HG02763 (cell line): Measurements from ENCODE around the gene ATP2C2.

ENCODE experiments used
- ATAC-seq: cut with Tn5 transposase; IDR thresholded peaks from one replicate; pipeline ENCODE4 v1.9.1; 2021; ENCODE audit warnings: mild to moderate bottlenecking, moderate library complexity; ENCODE audit not compliant: unreplicated experiment

ATP2C2 gene

DNA sequence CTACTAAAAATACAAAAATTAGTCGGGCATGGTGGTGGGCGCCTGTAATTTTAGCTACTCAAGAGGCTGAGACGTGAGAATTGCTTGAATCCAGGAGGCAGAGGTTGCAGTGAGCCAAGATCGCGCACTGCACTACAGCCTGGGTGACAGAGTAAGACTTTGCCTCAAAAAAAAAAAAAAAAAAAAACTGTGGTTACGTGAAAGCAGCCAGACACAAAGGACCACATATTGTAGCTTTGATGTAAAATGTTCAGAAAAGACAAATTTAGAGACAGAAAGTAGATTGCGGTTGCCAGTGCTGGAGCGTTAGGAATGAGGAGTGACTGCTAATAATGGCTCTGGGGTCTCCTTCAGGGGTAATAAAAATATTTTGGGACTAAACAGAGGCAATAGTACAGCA lies 140.2 kb downstream of the ATP2C2 start:
- no peak for ATAC-seq

DNA sequence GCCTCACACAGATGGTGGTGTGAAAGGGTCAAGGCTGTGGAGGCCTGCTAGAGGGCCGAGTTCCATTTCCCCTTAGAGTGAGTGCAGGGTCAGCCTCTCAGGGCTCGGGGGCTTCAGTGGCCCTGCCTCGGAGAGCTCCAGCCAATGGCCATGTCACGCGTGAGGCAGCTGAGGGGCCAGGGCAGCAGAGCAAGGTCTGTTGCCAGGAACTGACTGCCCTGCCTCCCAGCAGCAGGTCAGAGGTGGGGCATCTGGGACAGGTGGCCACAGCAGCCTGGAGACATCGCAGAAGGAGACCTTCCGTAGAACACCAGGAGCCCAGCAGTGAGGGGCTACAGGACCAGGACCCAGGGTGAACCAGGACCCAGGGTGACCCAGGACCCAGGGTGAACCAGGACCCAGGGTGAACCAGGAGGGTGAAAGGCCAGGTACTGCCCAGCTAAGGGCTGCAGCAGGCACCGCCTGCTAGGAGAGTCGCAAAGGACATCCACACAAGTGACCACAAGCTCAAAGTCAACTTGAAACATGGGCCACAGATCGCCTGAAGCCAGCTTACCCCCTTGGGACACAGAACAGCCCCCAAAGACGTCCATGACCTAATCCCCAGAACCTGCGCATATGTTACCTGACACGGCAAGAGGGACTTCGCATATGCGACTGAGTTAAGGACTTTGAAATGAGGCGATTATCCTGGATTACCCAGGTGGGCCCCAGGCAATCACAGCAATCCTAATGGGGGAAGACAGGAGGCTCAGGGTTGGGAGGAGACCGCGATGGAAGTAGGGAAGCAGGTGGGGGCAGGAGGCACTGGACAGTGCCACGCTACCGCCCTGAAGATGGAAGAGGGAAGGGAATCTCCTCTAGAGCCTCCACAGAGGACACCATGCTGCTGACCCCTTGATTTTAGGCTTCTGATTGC lies 141.0 kb downstream of the ATP2C2 start:
- ATAC-seq: no peak

DNA sequence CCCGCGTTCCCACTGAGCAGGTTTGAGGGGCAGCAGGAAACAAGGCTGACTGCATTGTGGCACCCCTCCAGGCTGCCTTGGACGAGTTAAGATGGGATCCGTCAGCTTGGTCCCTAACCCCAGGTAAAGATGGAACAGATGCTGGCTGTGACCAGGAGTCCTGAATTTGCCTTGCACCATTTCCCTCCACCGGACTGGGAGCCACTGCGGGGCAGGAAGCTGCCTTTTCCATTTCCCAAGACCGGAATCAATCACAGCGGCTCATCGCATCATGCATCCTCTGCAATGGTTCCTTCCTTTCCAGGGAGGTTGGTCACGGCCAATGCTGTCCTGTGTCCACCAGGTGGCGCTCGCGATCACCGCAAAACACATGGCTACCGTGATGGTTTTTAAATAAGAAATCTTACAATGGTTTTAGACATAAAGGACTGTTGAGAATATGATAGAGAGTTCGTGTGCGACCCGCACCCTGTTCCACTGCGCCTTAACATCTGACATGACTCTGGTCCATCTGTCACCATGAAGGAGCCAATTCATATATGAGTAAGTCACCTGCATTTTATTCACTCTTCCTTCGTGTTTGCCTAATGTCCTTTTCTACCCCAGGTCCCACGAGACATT lies 143.0 kb downstream of the ATP2C2 start:
- no peak for ATAC-seq

DNA sequence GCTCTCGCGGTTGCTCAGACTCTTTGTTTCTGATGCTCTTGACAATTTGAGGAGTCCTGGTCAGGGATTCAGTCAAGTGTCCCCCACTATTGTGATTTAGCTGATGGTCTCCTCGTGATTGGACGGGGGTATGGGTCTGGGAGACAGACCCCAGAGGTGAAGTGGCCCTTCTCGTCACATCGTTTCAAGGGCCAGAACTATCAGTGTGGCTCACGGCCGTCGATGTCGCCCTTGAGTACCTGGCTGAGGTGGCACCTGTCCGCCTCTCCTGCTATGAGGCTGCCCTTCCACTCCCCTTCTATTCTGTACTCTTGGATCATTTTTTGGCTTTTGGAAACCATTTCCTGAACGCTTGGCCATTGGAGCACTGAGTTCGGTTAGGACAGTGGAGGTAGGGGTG lies 143.5 kb downstream of the ATP2C2 start:
- ATAC-seq: no peak

DNA sequence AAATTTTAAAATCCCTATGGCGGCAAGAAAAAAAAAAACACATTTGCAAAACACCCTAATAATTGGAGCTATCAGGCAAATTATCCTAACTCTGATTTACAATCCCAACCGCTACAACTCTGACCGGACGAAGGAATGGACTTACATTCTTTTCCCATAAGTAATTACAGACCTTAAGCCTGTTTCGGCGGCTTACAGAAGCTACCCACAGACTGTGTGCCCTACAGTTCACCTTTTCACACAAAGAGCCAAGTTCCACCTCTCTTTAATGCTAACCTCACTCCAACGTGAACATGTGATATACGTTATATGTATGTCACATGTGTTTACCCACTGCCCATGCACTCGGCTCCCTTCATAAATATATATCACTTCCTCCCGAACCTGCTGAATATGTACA lies 144.8 kb downstream of the ATP2C2 start:
- no peak for ATAC-seq

DNA sequence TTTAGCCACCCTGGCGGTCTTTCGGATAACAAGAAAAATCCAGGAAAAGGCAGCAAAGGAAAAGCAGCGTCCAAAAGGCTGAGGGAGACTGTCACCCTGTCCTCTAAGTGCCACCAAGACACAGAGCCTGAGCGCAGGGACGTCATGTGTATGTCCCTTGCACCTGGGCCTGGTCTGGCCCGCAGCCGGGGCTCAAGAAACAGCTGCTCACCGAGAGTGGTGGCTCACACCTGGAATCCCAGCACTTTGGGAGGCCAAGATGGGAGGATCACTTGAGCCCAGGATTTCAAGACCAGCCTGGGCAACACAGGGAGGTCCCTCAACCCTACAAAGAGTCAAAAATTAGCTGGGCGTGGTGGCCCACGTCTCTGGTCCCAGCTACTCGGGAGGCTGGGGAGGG lies 145.3 kb downstream of the ATP2C2 start:
- ATAC-seq: no peak
